Caco-2 (cell line): ENCODE data around the gene ATP12A. TPM values are rescaled to one million over a fixed set of nuclear protein-coding genes. Genes with fewer than 3 reads are reported as not detected.

Experiments used
- BruUV-seq: library from RNA; stranded (reverse); fragments of 400-500 nt; replicated peaks from 2 replicates; lab custom pipeline; 2021; lab: Mats Ljungman, UMichigan
- CTCF ChIA-PET: fragments of 300-600 bp; sonication (Branson Sonifier 250); formaldehyde crosslinking; loops from one replicate; lab custom pipeline; 2022; ENCODE audit warnings: antibody characterized with exemption; lab: Charles Lee
- POLR2A ChIA-PET: fragments of 300-600 bp; sonication (Branson Sonifier 250); formaldehyde crosslinking; loops from one replicate; lab custom pipeline; 2022; ENCODE audit warnings: antibody characterized with exemption; lab: Charles Lee
- DNase-seq, 2 experiments: peaks; one replicate each; pipeline versions ENCODE4 v3.0.0 to v3.0.0-alpha.2; 2020 to 2022
- H3K27me3 ChIP-seq: replicated peaks from 2 replicates; pipeline ENCODE4 v1.6.0; 2011; ENCODE audit warnings: low read length; ENCODE audit not compliant: control insufficient read depth, insufficient read depth
- H3K36me3 ChIP-seq: 2 replicates; pipeline ENCODE4 v1.5.1; 2011; ENCODE audit warnings: low read length; ENCODE audit not compliant: control insufficient read depth, insufficient read depth
- H3K4me1 ChIP-seq: fragments of 250-450 bp; sonication (Bioruptor Pico); 2 replicates; pipeline ENCODE4 v1.5.1; 2020; ENCODE audit warnings: mild to moderate bottlenecking
- H3K4me3 ChIP-seq: 2 replicates; pipeline ENCODE4 v1.5.1; 2011; ENCODE audit warnings: low read depth, mild to moderate bottlenecking, control low read depth, low read length
- H3K9me3 ChIP-seq: fragments of 250-450 bp; sonication (Bioruptor Pico); 2 replicates; pipeline ENCODE4 v1.5.1; 2020; ENCODE audit warnings: mild to moderate bottlenecking, moderate library complexity
- H3K27ac Mint-ChIP-seq: one replicate; pipeline ENCODE4 v1.8.0; 2022; ENCODE audit warnings: mixed read lengths; ENCODE audit not compliant: unreplicated experiment
- H3K27me3 Mint-ChIP-seq: one replicate; pipeline ENCODE4 v1.8.0; 2022; ENCODE audit warnings: mixed read lengths; ENCODE audit not compliant: insufficient read depth, unreplicated experiment
- H3K36me3 Mint-ChIP-seq: one replicate; pipeline ENCODE4 v1.8.0; 2022; ENCODE audit warnings: mild to moderate bottlenecking, mixed read lengths; ENCODE audit not compliant: insufficient read depth, unreplicated experiment
- H3K4me1 Mint-ChIP-seq: one replicate; pipeline ENCODE4 v1.8.0; 2022; ENCODE audit warnings: low read depth, mixed read lengths; ENCODE audit not compliant: unreplicated experiment
- H3K4me3 Mint-ChIP-seq: one replicate; pipeline ENCODE4 v1.8.0; 2022; ENCODE audit warnings: mild to moderate bottlenecking, moderate library complexity, mixed read lengths; ENCODE audit not compliant: unreplicated experiment
- H3K9me3 Mint-ChIP-seq: one replicate; pipeline ENCODE4 v1.8.0; 2022; ENCODE audit warnings: mixed read lengths; ENCODE audit not compliant: unreplicated experiment
- intact Hi-C: fragments of 100-400 bp; cut with micrococcal nuclease; formaldehyde crosslinking; loops from one replicate; pipeline ENCODE4 v1.10.0; 2022; ENCODE audit not compliant: unreplicated experiment
- total RNA-seq: library from RNA; stranded (reverse); gene quantifications from 2 replicates; pipeline ENCODE4 v1.2.3, GENCODE V29; 2022
- TF ChIP-seq, protein P1 (sequence below), 2 experiments: fragments of 200-600 bp in 1 of 2; IDR thresholded peaks; 1 replicate in 1 of 2; 2 replicates in 1 of 2; pipeline versions ENCODE4 v1.5.1 to v1.8.0; 2011 to 2022; ENCODE audit warnings: antibody characterized with exemption in 1 of 2, control low read depth in 1 of 2, inconsistent platforms in 1 of 2, low read depth in 1 of 2, low read length in 1 of 2, mild to moderate bottlenecking in 1 of 2, moderate library complexity in 1 of 2; ENCODE audit not compliant: insufficient read depth in 1 of 2, severe bottlenecking in 1 of 2, unreplicated experiment in 1 of 2

ATP12A gene
- total RNA-seq, 1 experiment from 2014 or later: not detected

DNA sequence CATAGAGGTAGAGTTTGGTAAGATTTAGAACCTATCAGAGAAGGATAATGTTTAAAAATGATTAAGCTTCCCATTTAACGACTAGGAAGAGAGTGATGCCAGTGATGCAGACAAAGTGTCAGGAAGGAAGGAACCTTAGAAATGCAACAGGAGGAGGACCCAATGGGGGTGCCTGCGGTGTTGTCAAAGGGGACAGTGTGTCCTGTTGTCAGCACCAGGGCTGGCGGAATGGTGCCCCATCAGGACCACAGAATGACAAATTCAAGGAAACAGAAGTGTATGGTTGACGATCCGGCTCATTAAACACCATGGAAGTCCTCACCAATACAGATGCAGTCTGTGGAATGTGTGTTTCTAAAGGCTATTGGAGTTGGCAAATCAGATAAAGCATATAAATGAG, 19.3 kb downstream of the ATP12A start:
- H3K4me3 ChIP-seq: no peak overlapping the region
- DNase-seq: no peak
- H3K36me3 ChIP-seq: no peaks in the 10 kb centered on the region
- Mint-ChIP-seq H3K36me3 (no peaks in the 10 kb centered on the region), H3K27ac (no peak overlapping the region), H3K4me3 (no peak overlapping the region), H3K27me3 (peaks cover 13% of the 10 kb centered on the region), H3K4me1 (no peaks in the 10 kb centered on the region), H3K9me3 (no peaks in the 10 kb centered on the region)
- no peaks in the 10 kb centered on the region for H3K9me3 ChIP-seq
- POLR2A ChIA-PET: no interaction called here
- TF ChIP-seq, protein P1, sequence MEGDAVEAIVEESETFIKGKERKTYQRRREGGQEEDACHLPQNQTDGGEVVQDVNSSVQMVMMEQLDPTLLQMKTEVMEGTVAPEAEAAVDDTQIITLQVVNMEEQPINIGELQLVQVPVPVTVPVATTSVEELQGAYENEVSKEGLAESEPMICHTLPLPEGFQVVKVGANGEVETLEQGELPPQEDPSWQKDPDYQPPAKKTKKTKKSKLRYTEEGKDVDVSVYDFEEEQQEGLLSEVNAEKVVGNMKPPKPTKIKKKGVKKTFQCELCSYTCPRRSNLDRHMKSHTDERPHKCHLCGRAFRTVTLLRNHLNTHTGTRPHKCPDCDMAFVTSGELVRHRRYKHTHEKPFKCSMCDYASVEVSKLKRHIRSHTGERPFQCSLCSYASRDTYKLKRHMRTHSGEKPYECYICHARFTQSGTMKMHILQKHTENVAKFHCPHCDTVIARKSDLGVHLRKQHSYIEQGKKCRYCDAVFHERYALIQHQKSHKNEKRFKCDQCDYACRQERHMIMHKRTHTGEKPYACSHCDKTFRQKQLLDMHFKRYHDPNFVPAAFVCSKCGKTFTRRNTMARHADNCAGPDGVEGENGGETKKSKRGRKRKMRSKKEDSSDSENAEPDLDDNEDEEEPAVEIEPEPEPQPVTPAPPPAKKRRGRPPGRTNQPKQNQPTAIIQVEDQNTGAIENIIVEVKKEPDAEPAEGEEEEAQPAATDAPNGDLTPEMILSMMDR (IDR thresholded peaks at IDR 0.05; ENCODE audit: insufficient read depth in 1 of 2, low read depth in 1 of 2, low read length in 1 of 2, severe bottlenecking in 1 of 2, unreplicated experiment in 1 of 2): no peak
- BruUV-seq: no TSS peak
- intact Hi-C loops: loop anchor here (10.0 kb wide), 1 partner anchor 165 kb away; no protein-coding TSS in a partner anchor
- H3K4me1 ChIP-seq: no peaks in the 10 kb centered on the region
- H3K27me3 ChIP-seq: no peaks in the 10 kb centered on the region
- CTCF ChIA-PET: interaction anchor here (1.0 kb wide), 1 partner anchor 28 kb away, joined by 6 read pairs; no protein-coding TSS in a partner anchor

DNA sequence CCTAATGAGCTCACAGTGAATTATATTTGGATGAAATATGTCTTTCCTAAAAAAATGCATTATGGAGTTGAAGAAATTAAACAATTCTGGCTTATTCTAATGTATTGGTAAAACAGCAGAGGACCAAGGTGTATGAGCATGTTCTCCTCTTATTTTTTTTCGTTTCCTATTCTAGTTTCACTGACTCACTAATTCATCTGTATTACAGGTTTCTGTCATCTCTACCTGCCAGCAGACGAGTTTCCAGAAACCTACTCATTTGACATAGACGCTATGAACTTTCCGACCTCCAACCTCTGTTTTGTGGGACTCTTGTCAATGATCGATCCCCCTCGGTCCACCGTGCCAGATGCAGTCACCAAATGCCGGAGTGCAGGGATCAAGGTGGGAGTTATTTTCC, 20.3 kb downstream of the ATP12A start:
- no peaks in the 10 kb centered on the region for H3K4me1 ChIP-seq
- Mint-ChIP-seq H3K36me3 (no peaks in the 10 kb centered on the region), H3K4me3 (no peak overlapping the region), H3K27me3 (peaks cover 13% of the 10 kb centered on the region), H3K9me3 (no peaks in the 10 kb centered on the region), H3K4me1 (no peaks in the 10 kb centered on the region), H3K27ac (no peak overlapping the region)
- H3K27me3 ChIP-seq: no peaks in the 10 kb centered on the region
- H3K9me3 ChIP-seq: no peaks in the 10 kb centered on the region
- no peak overlapping the region for H3K4me3 ChIP-seq
- DNase-seq: no peak
- intact Hi-C loops: no loop called here
- no peaks in the 10 kb centered on the region for H3K36me3 ChIP-seq
- TF ChIP-seq, protein P1 (IDR thresholded peaks at IDR 0.05; ENCODE audit: insufficient read depth in 1 of 2, low read depth in 1 of 2, low read length in 1 of 2, severe bottlenecking in 1 of 2, unreplicated experiment in 1 of 2): no peak
- ChIA-PET CTCF (interaction anchor here (1.0 kb wide), 1 partner anchor 27 kb away, joined by 6 read pairs; no protein-coding TSS in a partner anchor), POLR2A (no interaction called here)
- no TSS peak for BruUV-seq

DNA sequence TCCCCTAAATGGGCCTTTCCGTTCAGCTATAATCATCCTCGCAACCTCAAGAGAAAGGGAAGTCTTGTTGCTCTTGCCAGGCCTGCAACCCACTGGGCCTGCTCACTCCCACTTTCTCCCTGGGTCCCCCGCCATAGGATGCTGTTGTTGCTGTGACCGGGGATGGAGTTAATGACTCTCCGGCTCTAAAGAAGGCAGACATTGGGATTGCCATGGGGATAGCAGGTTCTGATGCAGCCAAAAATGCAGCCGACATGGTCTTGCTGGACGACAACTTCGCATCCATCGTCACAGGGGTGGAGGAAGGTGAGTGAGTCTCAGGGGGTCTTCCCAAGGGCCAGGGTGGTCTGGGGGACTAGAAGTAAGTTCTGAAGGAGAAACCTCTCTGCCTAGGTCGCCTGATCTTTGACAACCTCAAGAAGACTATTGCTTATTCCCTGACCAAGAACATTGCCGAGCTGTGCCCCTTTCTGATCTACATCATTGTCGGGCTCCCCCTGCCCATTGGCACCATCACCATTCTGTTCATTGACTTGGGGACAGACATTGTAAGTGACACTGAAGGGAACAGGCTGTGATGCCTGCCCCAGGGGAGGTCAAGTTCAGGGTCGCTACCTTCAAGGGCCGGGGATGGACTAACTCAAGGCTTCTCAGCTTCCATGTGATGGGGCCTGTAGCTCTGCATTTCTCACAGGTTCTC, 26.8 kb downstream of the ATP12A start:
- Histone ChIP-seq H3K27me3 (no peaks in the 10 kb centered on the region), H3K4me1 (no peaks in the 10 kb centered on the region), H3K9me3 (no peaks in the 10 kb centered on the region), H3K4me3 (no peak overlapping the region), H3K36me3 (no peaks in the 10 kb centered on the region)
- TF ChIP-seq, protein P1 (IDR thresholded peaks at IDR 0.05; ENCODE audit: insufficient read depth in 1 of 2, low read depth in 1 of 2, low read length in 1 of 2, severe bottlenecking in 1 of 2, unreplicated experiment in 1 of 2): no peak
- Mint-ChIP-seq H3K9me3 (no peaks in the 10 kb centered on the region), H3K4me1 (no peaks in the 10 kb centered on the region), H3K27ac (no peak overlapping the region), H3K27me3 (no peaks in the 10 kb centered on the region), H3K36me3 (no peaks in the 10 kb centered on the region), H3K4me3 (no peak overlapping the region)
- no TSS peak for BruUV-seq
- POLR2A ChIA-PET: no interaction called here
- no peak for DNase-seq
- intact Hi-C loops: no loop called here
- CTCF ChIA-PET: no interaction called here
